PC-3 (cell line): ENCODE data around the gene CNTNAP3.
"Not testable (repeated sequence)": the region's sequence is repeated elsewhere in the genome, so short reads cannot be mapped to it uniquely, and the experiment has no call there.

Source experiments
- EZH2phosphoT487 ChIP-seq: fragments of 300-600 bp; sonication (generic); IDR thresholded peaks from 2 replicates; pipeline ENCODE4 v1.6.1; 2018; ENCODE audit warnings: mild to moderate bottlenecking, antibody characterized with exemption, low read length, borderline replicate concordance
- TF ChIP-seq, protein P1 (sequence below): fragments of 300-600 bp; sonication (generic); conservative IDR thresholded peaks from 2 replicates; pipeline ENCODE4 v1.5.1; 2017; ENCODE audit warnings: antibody characterized with exemption, low read depth, mild to moderate bottlenecking, low read length

DNA sequence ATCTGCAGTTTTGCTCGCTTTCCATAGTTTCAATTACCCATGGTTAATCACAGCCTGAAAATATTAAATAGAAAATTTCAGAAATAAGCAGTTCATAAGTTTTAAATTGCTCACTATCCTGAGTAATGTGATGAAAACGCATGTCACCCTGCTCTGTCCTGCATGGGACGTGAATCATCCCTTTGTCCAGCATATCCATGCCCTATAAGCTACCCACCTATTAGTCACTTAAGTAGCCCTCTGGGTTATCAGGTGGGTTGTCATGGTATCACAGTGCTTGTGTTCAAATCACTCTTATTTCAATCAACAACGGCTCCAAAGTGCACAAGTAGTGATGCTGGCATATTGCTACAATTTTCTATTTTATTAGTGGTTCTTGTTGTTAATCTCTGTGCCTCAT is 82.1 kb downstream of the CNTNAP3 start:
- TF ChIP-seq, protein P1, sequence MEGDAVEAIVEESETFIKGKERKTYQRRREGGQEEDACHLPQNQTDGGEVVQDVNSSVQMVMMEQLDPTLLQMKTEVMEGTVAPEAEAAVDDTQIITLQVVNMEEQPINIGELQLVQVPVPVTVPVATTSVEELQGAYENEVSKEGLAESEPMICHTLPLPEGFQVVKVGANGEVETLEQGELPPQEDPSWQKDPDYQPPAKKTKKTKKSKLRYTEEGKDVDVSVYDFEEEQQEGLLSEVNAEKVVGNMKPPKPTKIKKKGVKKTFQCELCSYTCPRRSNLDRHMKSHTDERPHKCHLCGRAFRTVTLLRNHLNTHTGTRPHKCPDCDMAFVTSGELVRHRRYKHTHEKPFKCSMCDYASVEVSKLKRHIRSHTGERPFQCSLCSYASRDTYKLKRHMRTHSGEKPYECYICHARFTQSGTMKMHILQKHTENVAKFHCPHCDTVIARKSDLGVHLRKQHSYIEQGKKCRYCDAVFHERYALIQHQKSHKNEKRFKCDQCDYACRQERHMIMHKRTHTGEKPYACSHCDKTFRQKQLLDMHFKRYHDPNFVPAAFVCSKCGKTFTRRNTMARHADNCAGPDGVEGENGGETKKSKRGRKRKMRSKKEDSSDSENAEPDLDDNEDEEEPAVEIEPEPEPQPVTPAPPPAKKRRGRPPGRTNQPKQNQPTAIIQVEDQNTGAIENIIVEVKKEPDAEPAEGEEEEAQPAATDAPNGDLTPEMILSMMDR = not testable (repeated sequence)
- not testable (repeated sequence) for TF ChIP-seq EZH2phosphoT487
